Measurements from ENCODE around the gene TFDP1.

GRCh38 chr13:113555141-113555540, 29.4 kb upstream of the TFDP1 start:
- TF ChIP-seq CTCF (IDR thresholded peaks at IDR 0.05; ENCODE audit: insufficient read depth, low read length) (no peak), POLR2AphosphoS5 (IDR thresholded peaks at IDR 0.05; ENCODE audit: low read depth) (no peak), REST (IDR thresholded peaks at IDR 0.05; ENCODE audit: insufficient replicate concordance, low read depth) (no peak), GABPA (IDR thresholded peaks at IDR 0.05; ENCODE audit: low read depth) (no peak), SPI1 (IDR thresholded peaks at IDR 0.05; ENCODE audit: borderline replicate concordance, low read depth) (no peak)

Data from HL-60 (cell line).